WTC11 (cell line): ENCODE results near the gene DPF1.

ENCODE experiments used
- CBFB ChIP-seq: sonication (generic); formaldehyde crosslinking; IDR thresholded peaks from 2 replicates; pipeline ENCODE4 v1.8.1; 2022; ENCODE audit warnings: mild to moderate bottlenecking, low read depth, missing genetic modification reagents
- ELF4 ChIP-seq: sonication (generic); formaldehyde crosslinking; IDR thresholded peaks from 2 replicates; pipeline ENCODE4 v1.8.1; 2022; ENCODE audit warnings: low read depth, mild to moderate bottlenecking, moderate library complexity, missing genetic modification reagents
- ETV6 ChIP-seq: sonication (generic); formaldehyde crosslinking; IDR thresholded peaks from 2 replicates; pipeline ENCODE4 v1.8.1; 2022; ENCODE audit warnings: mild to moderate bottlenecking, missing genetic modification reagents
- NFYB ChIP-seq: sonication (generic); formaldehyde crosslinking; conservative IDR thresholded peaks from 2 replicates; pipeline ENCODE4 v1.8.0; 2022; ENCODE audit warnings: low read depth, missing genetic modification reagents
- TEAD4 ChIP-seq: sonication (generic); formaldehyde crosslinking; IDR thresholded peaks from 2 replicates; pipeline ENCODE4 v1.8.0; 2022; ENCODE audit warnings: mild to moderate bottlenecking, missing genetic modification reagents
- ZNF416 ChIP-seq: fragments of 250-450 bp; sonication (Bioruptor Pico); IDR thresholded peaks from 2 replicates; pipeline ENCODE4 v1.9.0; 2021; ENCODE audit warnings: mild to moderate bottlenecking, inconsistent platforms
- TF ChIP-seq, protein P1 (sequence below): fragments of 200-600 bp; IDR thresholded peaks from 2 replicates; pipeline ENCODE4 v1.8.0; 2022; ENCODE audit warnings: antibody characterized with exemption
- TF ChIP-seq, protein P2 (sequence below): sonication (generic); formaldehyde crosslinking; IDR thresholded peaks from 2 replicates; pipeline ENCODE4 v1.8.1; 2023; ENCODE audit warnings: mild to moderate bottlenecking, missing genetic modification reagents, moderate library complexity
- TF ChIP-seq, protein P3 (sequence below): sonication (generic); formaldehyde crosslinking; IDR thresholded peaks from 2 replicates; pipeline ENCODE4 v1.8.0; 2023; ENCODE audit warnings: mild to moderate bottlenecking, missing genetic modification reagents
- TF ChIP-seq, protein P4 (sequence below): sonication (generic); formaldehyde crosslinking; IDR thresholded peaks from 2 replicates; pipeline ENCODE4 v1.8.0; 2023; ENCODE audit warnings: missing genetic modification reagents

DNA sequence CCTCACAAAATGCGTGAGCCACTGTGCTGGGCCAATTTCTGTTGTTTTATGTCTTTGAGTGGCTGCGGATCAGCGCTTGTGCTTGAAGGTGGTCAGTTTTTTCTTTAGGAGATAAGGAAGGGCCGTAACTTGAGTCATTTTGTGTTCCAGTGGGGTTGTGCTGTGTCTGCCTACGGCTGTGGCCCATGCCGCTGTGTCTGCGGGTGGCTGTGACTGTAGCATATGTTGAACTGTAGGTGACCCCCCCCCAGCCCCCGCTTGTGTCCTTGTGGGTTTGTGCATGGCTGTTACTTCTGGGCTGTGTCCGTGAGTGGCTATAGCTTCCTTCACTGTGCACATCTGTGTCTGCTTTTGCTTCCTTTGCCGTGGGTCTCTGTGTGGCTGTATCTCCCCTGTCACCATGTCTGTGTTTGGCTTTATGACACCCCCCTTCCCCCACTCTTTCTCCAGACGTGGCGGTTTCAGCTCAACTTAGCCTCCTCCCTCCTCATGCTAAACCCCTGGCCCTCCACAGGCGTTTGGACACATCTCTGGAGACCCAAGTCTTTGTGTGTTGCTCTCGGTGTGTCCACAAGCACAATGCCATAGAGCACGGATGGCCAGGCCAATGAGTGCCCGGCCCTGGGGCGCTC lies 31.5 kb upstream of the DPF1 start:
- TF ChIP-seq ETV6, result no peak
- no peak for TF ChIP-seq ZNF416 (CRISPR knock-in tag)
- TF ChIP-seq, protein P1, sequence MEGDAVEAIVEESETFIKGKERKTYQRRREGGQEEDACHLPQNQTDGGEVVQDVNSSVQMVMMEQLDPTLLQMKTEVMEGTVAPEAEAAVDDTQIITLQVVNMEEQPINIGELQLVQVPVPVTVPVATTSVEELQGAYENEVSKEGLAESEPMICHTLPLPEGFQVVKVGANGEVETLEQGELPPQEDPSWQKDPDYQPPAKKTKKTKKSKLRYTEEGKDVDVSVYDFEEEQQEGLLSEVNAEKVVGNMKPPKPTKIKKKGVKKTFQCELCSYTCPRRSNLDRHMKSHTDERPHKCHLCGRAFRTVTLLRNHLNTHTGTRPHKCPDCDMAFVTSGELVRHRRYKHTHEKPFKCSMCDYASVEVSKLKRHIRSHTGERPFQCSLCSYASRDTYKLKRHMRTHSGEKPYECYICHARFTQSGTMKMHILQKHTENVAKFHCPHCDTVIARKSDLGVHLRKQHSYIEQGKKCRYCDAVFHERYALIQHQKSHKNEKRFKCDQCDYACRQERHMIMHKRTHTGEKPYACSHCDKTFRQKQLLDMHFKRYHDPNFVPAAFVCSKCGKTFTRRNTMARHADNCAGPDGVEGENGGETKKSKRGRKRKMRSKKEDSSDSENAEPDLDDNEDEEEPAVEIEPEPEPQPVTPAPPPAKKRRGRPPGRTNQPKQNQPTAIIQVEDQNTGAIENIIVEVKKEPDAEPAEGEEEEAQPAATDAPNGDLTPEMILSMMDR, result no peak
- TF ChIP-seq, protein P2, sequence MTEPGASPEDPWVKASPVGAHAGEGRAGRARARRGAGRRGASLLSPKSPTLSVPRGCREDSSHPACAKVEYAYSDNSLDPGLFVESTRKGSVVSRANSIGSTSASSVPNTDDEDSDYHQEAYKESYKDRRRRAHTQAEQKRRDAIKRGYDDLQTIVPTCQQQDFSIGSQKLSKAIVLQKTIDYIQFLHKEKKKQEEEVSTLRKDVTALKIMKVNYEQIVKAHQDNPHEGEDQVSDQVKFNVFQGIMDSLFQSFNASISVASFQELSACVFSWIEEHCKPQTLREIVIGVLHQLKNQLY (CRISPR knock-in tag), result no peak
- TF ChIP-seq TEAD4, result no peak
- TF ChIP-seq NFYB (CRISPR knock-in tag), result no peak
- TF ChIP-seq, protein P3, sequence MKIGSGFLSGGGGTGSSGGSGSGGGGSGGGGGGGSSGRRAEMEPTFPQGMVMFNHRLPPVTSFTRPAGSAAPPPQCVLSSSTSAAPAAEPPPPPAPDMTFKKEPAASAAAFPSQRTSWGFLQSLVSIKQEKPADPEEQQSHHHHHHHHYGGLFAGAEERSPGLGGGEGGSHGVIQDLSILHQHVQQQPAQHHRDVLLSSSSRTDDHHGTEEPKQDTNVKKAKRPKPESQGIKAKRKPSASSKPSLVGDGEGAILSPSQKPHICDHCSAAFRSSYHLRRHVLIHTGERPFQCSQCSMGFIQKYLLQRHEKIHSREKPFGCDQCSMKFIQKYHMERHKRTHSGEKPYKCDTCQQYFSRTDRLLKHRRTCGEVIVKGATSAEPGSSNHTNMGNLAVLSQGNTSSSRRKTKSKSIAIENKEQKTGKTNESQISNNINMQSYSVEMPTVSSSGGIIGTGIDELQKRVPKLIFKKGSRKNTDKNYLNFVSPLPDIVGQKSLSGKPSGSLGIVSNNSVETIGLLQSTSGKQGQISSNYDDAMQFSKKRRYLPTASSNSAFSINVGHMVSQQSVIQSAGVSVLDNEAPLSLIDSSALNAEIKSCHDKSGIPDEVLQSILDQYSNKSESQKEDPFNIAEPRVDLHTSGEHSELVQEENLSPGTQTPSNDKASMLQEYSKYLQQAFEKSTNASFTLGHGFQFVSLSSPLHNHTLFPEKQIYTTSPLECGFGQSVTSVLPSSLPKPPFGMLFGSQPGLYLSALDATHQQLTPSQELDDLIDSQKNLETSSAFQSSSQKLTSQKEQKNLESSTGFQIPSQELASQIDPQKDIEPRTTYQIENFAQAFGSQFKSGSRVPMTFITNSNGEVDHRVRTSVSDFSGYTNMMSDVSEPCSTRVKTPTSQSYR, result no peak
- TF ChIP-seq, protein P4, sequence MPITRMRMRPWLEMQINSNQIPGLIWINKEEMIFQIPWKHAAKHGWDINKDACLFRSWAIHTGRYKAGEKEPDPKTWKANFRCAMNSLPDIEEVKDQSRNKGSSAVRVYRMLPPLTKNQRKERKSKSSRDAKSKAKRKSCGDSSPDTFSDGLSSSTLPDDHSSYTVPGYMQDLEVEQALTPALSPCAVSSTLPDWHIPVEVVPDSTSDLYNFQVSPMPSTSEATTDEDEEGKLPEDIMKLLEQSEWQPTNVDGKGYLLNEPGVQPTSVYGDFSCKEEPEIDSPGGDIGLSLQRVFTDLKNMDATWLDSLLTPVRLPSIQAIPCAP (CRISPR knock-in tag), result no peak
- no peak for TF ChIP-seq CBFB (CRISPR knock-in tag)
- TF ChIP-seq ELF4 (CRISPR knock-in tag), result no peak
